HepG2 (cell line): ENCODE measurements around the gene NMUR1. TPM values are rescaled to one million over a fixed set of nuclear protein-coding genes. Genes with fewer than 3 reads are reported as not detected.

ENCODE experiments used
- ATAC-seq: fragments of 200-7000 bp; cut with Tn5 transposase; 3 replicates; pipeline ENCODE4 v1.9.1; 2020; ENCODE audit warnings: mild to moderate bottlenecking, moderate library complexity
- BruUV-seq: library from RNA; stranded (reverse); fragments of 400-500 nt; replicated peaks from 2 replicates; lab custom pipeline; 2021; lab: Mats Ljungman, UMichigan
- CTCF ChIA-PET: fragments of 300-600 bp; formaldehyde crosslinking; extraction: SDS; loops from one replicate; lab custom pipeline; 2021; ENCODE audit warnings: low total read pairs, inconsistent platforms, low intra/inter-chr PET ratio; lab: Yijun Ruan, JAX
- POLR2A ChIA-PET: fragments of 350-600 bp; sonication (Branson Sonifier 250); formaldehyde crosslinking; loops from one replicate; lab custom pipeline; 2020; ENCODE audit warnings: antibody characterized with exemption, inconsistent platforms; lab: Yijun Ruan, JAX
- DNase-seq: peaks from one replicate; pipeline ENCODE4 v3.0.0-alpha.2; 2015; ENCODE audit warnings: low spot score
- FAIRE-seq: peaks from 3 replicates; lab custom pipeline; 2011; peaks lifted over from hg19 to GRCh38; lab: Jason Lieb, UNC
- H2AFZ ChIP-seq: one replicate; pipeline ENCODE4 v1.6.1; 2011; ENCODE audit warnings: low read length, inconsistent platforms
- H3K27ac ChIP-seq: fragments of 300-600 bp; 3 replicates; pipeline ENCODE4 v1.8.0; 2011; ENCODE audit warnings: mixed run types, mild to moderate bottlenecking, mixed read lengths, low read length, inconsistent platforms; ENCODE audit not compliant: insufficient read depth; ENCODE audit errors: extremely low read length
- H3K27me3 ChIP-seq, 2 experiments: fragments of 200-600 bp in 1 of 2; 2 replicates in 1 of 2; 3 replicates in 1 of 2; pipeline versions ENCODE4 v1.6.0 to v1.8.0; 2011; ENCODE audit warnings: low read length in 2 of 2, mild to moderate bottlenecking in 2 of 2, moderate library complexity in 2 of 2, inconsistent platforms in 1 of 2; ENCODE audit not compliant: insufficient read depth in 2 of 2, control insufficient read depth in 1 of 2
- H3K36me3 ChIP-seq, 2 experiments: fragments of 200-600 bp in 1 of 2; replicated peaks in 1 of 2; 2 replicates in 1 of 2; 3 replicates in 1 of 2; pipeline versions ENCODE4 v1.5.1 to v1.8.0; 2011; ENCODE audit warnings: low read length in 2 of 2, inconsistent platforms in 1 of 2; ENCODE audit not compliant: insufficient read depth in 2 of 2, control insufficient read depth in 1 of 2
- H3K4me1 ChIP-seq: 2 replicates; pipeline ENCODE4 v1.5.1; 2012; ENCODE audit warnings: low read length, inconsistent platforms; ENCODE audit not compliant: insufficient read depth
- H3K4me2 ChIP-seq: 2 replicates; pipeline ENCODE4 v1.6.0; 2011; ENCODE audit warnings: low read depth, low read length, inconsistent platforms
- H3K4me3 ChIP-seq, 3 experiments: fragments of 200-600 bp in 1 of 3; sonication (generic), shearing (Covaris generic) in 1 of 3; replicated peaks in 1 of 3; 2 replicates each; pipeline ENCODE4 v1.5.1; 2011 to 2016; ENCODE audit warnings: low read length in 3 of 3, inconsistent platforms in 2 of 3, low read depth in 2 of 3, mild to moderate bottlenecking in 2 of 3, control low read depth in 1 of 3, mixed read lengths in 1 of 3; ENCODE audit not compliant: insufficient read depth in 1 of 3
- H3K79me2 ChIP-seq: one replicate; pipeline ENCODE4 v1.6.1; 2011; ENCODE audit warnings: low read length, inconsistent platforms; ENCODE audit not compliant: insufficient read depth
- H3K9ac ChIP-seq: 2 replicates; pipeline ENCODE4 v1.6.0; 2011; ENCODE audit warnings: mild to moderate bottlenecking, low read depth, low read length, inconsistent platforms; ENCODE audit not compliant: insufficient read depth
- H3K9me3 ChIP-seq: 2 replicates; pipeline ENCODE4 v1.5.1; 2012; ENCODE audit warnings: mild to moderate bottlenecking, low read length
- H4K20me1 ChIP-seq: 2 replicates; pipeline ENCODE4 v1.6.0; 2011; ENCODE audit warnings: inconsistent platforms, mild to moderate bottlenecking, low read length, moderate library complexity; ENCODE audit not compliant: insufficient read depth
- KAT8 ChIP-seq: IDR thresholded peaks from 2 replicates; pipeline ENCODE4 v1.6.1; 2016; ENCODE audit warnings: missing genetic modification reagents, missing compliant biosample characterization
- POGZ ChIP-seq: sonication (generic); formaldehyde crosslinking; IDR thresholded peaks from 2 replicates; pipeline ENCODE4 v1.4.0; 2020; ENCODE audit warnings: mild to moderate bottlenecking, missing genetic modification reagents
- PPARG ChIP-seq: conservative IDR thresholded peaks from 2 replicates; pipeline ENCODE4 v1.6.1; 2016; ENCODE audit warnings: missing biosample characterization, missing genetic modification reagents
- ZNF687 ChIP-seq: sonication (generic); formaldehyde crosslinking; IDR thresholded peaks from 2 replicates; pipeline ENCODE4 v1.5.1; 2020; ENCODE audit warnings: mild to moderate bottlenecking, missing genetic modification reagents, moderate library complexity
- ZNF883 ChIP-seq: sonication (generic); formaldehyde crosslinking; IDR thresholded peaks from 2 replicates; pipeline ENCODE4 v1.5.1; 2020; ENCODE audit warnings: mild to moderate bottlenecking, missing genetic modification reagents; ENCODE audit errors: not compliant biosample characterization
- ZSCAN5A ChIP-seq: sonication (generic); formaldehyde crosslinking; IDR thresholded peaks from 2 replicates; pipeline ENCODE4 v1.8.0; 2022; ENCODE audit warnings: mild to moderate bottlenecking, missing genetic modification reagents, borderline replicate concordance
- WGBS: methylation state at CpG from one replicate; pipeline ENCODE4 v1.1.6; 2017; ENCODE audit warnings: low lambda C conversion rate; 5-methylcytosine and 5-hydroxymethylcytosine counted together
- in situ Hi-C: cut with HindIII; loops from 2 replicates; pipeline ENCODE4 v1.10.0; 2017; ENCODE audit warnings: low pct_unique_long_range_greater_than_20kb; ENCODE audit not compliant: extremely low pct_ligation_motif_present
- intact Hi-C: fragments of 100-400 bp; cut with micrococcal nuclease; formaldehyde crosslinking; loops from one replicate; pipeline ENCODE4 v1.10.0; 2022; ENCODE audit not compliant: unreplicated experiment
- polyA plus RNA-seq, 8 experiments: library from polyadenylated mRNA; depleted of rRNA in 3 of 8; stranded (reverse) in 7 of 8; unstranded in 1 of 8; fragments of >200 nt; fragmentation: Illumina TruSeq in 4 of 8; extraction: Trizol in 4 of 8; gene quantifications; 2 replicates each; pipeline versions ENCODE4 v1.2.1 to v1.2.3, GENCODE V29; 2011 to 2016; ENCODE audit warnings: low read depth in 4 of 8, missing spikeins in 1 of 8, mixed read lengths in 1 of 8; ENCODE audit not compliant: insufficient read depth in 1 of 8
- total RNA-seq, 5 experiments: library from RNA; depleted of rRNA; stranded (reverse); fragments of >200 nt; fragmentation: Illumina TruSeq; extraction: Trizol; gene quantifications; 2 replicates each; pipeline ENCODE4 v1.2.3, GENCODE V29; 2016; ENCODE audit warnings: low read depth in 1 of 5

NMUR1 gene
- total and polyA plus RNA-seq, 2 of the 13 experiments (the other 11 are each of a cell fraction or from before 2014, with no cell fraction given), result not detected

- H4K20me1 ChIP-seq, result no peaks in the 10 kb centered on the region
- no peak overlapping the region for H2AFZ ChIP-seq
- H3K4me3 ChIP-seq, result no peak overlapping the region
- intact Hi-C loops, result no loop called here
- in situ Hi-C loops, result no loop called here
- no TSS peak for BruUV-seq
- peaks cover 2 to 20% of the 10 kb centered on the region in 2 experiments; a peak in 3 of 5 replicates for H3K27me3 ChIP-seq
- H3K4me2 ChIP-seq, result no peak overlapping the region
- H3K27ac ChIP-seq, result no peak overlapping the region
- WGBS, result 22% methylated on average over 7 of the region's 7 CpGs
- POLR2A ChIA-PET, result interaction anchor here (0.7 kb wide), 1 partner anchor 148 kb away, joined by 6 read pairs; no protein-coding TSS in a partner anchor
- CTCF ChIA-PET, result no interaction called here
- TF ChIP-seq ZNF687 (no peak), POGZ (CRISPR knock-in tag) (no peak), ZNF883 (CRISPR knock-in tag) (no peak), PPARG (CRISPR knock-in tag) (no peak), ZSCAN5A (CRISPR knock-in tag) (no peak), KAT8 (CRISPR knock-in tag) (no peak)
- no peaks in the 10 kb centered on the region for H3K9me3 ChIP-seq
- DNase-seq (no peak), ATAC-seq (peak; percentile 33), FAIRE-seq (no peak)
- H3K36me3 ChIP-seq, result no peaks in the 10 kb centered on the region
- H3K79me2 ChIP-seq, result no peaks in the 10 kb centered on the region
- no peaks in the 10 kb centered on the region for H3K4me1 ChIP-seq
- no peak overlapping the region for H3K9ac ChIP-seq
Measured at GRCh38 chr2:231568785-231569435, 38.7 kb upstream of the NMUR1 start.
